Measurements from ENCODE around the gene ATN1.

Gene ATN1

DNA sequence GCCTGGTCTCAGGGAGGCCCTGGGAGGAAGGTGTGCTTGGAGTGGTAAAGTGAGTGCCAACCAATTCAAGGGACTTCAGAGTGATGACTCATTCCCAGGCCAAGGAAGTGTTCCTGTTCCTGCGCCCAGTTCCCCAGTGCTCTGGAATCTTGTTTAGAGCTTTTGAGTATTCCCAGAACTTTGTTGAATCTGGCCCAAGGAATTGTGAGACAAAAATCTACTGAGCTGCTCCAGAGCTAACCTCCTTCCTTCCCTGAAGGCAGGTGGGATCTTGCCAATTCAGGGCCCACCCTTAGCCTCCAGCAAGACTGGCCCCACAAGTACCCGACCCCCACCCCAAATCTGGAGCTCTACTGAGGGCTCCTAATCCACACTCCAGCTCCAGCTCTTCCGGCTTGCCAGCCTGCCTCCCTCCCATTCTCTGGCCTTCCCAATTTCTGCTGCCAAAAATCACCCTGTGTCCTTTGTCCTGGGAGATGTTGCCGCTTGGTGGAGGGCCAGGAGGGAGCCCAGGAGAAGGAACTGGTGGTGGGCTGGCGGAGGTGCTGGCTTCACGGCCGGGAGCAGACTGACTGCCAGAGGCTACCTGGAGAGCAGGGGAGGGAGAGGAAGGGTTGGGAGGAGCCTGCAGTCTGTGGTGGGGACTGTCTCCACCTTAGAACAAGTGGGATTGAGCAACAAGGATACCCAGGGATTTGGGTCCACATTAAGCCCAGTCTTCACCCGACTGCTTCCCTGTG lies 2.0 kb upstream of the ATN1 start:
- in situ Hi-C loops (cut with HindIII; ENCODE audit: low sequenced_read_pairs), result no loop called here

DNA sequence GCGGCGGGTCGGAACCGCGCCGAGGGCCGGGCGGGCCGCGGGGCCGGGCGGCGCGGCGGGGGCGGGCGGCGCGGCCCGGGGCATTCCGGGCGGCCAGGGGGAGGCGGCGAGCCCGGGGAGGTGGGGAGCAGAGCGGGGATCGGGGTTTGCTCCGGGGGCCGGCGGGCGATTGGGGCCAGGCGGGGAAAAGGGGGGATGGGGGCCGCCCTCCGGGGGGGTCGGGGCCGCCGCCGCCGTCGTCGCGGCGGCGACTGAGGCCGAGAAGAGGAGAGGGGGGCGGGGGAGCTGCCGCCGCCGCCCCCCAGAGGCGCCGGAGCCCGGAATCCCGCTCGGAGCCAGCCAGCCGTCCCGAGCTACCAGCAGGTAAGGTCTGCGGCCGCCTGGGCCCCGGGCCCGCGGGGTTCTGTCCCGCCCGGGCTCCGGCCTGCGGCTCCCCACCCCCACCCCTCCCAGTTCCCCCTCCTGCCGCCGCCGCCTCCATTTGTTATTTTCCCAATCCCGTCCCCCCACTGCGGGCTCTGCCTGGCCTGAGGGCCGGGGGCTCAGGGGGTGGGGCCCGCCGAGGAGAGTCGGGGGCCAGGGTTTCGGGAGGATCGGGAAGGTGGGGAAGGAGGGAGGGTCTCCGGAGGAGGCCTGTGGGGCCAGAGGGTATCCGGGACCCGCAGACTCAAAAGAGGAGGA lies 403 bp downstream of the ATN1 start:
- in situ Hi-C loops (cut with HindIII; ENCODE audit: low sequenced_read_pairs), result no loop called here

DNA sequence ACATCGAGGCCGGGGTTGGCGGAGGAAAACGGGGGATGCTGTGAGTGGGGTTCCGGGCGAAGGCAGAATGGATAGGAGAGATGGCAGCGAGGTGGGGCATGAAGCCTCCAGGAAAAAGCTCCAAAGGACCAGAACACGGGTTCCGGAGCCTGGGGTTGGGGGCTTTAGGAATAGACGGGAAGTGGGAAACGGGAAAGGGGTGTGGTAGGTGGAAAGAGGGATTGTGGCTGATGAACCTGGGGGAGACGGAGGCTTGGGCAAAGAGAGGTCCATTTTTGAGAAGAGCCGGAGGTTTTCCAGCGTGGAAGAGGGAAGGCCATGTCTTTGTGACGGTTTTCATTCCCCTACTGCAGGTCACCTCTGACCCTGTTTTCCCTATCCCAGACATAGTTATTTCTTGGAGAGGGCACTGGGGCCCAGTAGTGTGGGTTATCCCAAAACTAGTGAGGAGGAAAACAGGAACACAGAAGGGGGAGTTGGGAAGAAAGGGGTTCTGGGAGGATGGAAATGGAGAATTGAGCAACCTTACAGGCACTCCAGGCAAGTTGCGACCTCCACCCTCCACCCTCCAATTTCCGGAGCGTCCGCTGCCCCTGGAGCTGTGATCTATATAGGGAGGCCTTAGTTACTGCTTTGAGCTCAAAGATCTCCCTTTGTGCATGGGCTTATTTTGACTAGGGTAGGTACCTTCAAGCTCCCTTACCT lies 1.1 kb downstream of the ATN1 start:
- in situ Hi-C loops (cut with HindIII; ENCODE audit: low sequenced_read_pairs), result no loop called here

DNA sequence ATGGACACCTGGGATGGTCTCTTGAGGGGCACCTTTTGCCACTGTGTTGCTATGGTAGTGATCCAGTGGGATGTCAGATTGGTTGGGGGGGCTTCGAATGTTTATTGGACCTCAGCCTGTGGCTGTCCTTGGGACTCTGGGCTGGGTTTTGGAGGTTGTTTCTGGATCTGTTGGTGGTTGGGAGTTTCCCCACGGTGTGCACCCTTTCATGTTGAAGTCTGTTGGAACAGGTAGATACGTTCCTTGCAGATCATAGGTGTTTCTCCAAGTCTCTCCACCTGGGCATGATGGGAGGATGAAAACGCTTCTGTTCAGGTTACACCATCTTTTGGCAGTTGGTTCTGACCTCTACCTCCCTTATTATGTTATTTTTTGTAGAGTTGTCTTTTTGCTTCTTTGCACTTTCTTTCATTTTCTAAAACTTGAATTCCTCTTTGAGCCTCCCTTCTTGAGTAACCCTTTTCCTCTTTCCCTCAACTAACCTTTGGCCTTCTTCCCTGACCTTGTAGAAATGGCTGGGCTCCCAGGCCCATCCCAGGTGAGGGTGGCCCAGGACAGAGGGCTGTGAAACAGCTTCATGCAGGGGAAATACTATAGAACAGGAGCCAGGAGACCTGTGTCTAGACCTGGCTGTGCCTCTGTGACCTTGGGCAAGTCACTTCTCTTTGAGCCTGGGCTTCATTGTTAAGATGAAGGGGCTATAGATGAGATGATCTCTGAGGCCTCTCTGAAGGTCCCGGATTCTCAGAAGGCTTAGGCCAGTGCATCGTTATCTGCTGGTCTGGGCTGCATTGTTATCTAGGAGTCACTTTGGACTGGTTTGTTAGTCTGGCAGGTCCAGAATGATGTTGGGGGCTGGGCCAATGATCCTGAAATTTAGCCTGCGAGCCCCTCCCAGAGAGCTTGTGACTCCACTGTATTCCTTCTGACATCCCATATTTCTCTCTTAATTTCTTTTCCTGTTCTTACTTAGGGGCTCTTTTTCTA lies 2.0 kb downstream of the ATN1 start:
- in situ Hi-C loops (cut with HindIII; ENCODE audit: low sequenced_read_pairs), result no loop called here

DNA sequence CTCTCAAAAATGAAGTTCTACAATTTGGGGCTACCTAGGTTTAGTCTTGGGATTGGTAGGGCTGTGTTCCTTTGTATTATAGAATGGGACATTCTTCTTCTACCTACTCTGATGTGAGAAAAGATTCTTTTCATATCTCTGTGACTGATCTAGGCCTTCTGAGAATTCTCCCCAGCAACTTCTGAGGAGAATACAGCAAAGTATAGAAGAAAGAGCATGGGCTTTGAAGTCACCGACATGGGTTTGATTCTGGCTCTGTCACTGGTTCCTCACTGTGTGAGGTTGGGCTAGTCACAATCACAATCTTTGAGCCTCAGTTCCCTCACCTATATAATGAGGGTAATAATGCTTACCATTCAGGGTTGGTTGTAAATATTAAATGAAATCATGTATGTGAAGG lies 5.0 kb downstream of the ATN1 start:
- in situ Hi-C loops (cut with HindIII; ENCODE audit: low sequenced_read_pairs), result no loop called here

DNA sequence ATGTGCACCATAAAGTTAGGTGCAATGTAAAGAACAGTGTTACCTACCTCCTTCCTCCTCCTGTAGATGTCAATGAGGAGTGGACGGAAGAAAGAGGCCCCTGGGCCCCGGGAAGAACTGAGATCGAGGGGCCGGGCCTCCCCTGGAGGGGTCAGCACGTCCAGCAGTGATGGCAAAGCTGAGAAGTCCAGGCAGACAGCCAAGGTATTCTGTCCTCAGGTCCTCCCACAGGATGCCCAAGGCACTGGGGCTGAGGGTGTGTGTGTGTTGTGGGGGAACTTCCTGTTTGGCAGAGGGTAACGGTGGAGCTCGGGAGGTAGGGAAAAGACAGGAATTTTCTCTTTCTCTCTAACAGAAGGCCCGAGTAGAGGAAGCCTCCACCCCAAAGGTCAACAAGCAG lies 6.4 kb downstream of the ATN1 start:
- in situ Hi-C loops (cut with HindIII; ENCODE audit: low sequenced_read_pairs), result no loop called here

DNA sequence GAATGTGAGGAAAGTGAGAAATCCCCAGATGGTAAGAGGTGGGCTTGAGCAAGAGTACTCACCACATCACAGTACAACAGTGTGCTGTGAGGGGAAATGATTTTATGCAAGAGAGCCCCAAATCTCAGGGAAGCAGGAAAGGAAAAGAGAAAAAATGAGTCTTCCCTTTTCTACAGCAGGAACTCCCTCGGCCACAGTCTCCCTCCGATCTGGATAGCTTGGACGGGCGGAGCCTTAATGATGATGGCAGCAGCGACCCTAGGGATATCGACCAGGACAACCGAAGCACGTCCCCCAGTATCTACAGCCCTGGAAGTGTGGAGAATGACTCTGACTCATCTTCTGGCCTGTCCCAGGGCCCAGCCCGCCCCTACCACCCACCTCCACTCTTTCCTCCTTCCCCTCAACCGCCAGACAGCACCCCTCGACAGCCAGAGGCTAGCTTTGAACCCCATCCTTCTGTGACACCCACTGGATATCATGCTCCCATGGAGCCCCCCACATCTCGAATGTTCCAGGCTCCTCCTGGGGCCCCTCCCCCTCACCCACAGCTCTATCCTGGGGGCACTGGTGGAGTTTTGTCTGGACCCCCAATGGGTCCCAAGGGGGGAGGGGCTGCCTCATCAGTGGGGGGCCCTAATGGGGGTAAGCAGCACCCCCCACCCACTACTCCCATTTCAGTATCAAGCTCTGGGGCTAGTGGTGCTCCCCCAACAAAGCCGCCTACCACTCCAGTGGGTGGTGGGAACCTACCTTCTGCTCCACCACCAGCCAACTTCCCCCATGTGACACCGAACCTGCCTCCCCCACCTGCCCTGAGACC lies 7.8 kb downstream of the ATN1 start:
- in situ Hi-C loops (cut with HindIII; ENCODE audit: low sequenced_read_pairs), result no loop called here

DNA sequence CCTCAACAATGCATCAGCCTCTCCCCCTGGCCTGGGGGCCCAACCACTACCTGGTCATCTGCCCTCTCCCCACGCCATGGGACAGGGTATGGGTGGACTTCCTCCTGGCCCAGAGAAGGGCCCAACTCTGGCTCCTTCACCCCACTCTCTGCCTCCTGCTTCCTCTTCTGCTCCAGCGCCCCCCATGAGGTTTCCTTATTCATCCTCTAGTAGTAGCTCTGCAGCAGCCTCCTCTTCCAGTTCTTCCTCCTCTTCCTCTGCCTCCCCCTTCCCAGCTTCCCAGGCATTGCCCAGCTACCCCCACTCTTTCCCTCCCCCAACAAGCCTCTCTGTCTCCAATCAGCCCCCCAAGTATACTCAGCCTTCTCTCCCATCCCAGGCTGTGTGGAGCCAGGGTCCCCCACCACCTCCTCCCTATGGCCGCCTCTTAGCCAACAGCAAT lies 8.5 kb downstream of the ATN1 start:
- in situ Hi-C loops (cut with HindIII; ENCODE audit: low sequenced_read_pairs), result no loop called here

DNA sequence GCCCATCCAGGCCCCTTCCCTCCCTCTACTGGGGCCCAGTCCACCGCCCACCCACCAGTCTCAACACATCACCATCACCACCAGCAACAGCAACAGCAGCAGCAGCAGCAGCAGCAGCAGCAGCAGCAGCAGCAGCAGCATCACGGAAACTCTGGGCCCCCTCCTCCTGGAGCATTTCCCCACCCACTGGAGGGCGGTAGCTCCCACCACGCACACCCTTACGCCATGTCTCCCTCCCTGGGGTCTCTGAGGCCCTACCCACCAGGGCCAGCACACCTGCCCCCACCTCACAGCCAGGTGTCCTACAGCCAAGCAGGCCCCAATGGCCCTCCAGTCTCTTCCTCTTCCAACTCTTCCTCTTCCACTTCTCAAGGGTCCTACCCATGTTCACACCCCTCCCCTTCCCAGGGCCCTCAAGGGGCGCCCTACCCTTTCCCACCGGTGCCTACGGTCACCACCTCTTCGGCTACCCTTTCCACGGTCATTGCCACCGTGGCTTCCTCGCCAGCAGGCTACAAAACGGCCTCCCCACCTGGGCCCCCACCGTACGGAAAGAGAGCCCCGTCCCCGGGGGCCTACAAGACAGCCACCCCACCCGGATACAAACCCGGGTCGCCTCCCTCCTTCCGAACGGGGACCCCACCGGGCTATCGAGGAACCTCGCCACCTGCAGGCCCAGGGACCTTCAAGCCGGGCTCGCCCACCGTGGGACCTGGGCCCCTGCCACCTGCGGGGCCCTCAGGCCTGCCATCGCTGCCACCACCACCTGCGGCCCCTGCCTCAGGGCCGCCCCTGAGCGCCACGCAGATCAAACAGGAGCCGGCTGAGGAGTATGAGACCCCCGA lies 9.1 kb downstream of the ATN1 start:
- in situ Hi-C loops (cut with HindIII; ENCODE audit: low sequenced_read_pairs), result no loop called here

DNA sequence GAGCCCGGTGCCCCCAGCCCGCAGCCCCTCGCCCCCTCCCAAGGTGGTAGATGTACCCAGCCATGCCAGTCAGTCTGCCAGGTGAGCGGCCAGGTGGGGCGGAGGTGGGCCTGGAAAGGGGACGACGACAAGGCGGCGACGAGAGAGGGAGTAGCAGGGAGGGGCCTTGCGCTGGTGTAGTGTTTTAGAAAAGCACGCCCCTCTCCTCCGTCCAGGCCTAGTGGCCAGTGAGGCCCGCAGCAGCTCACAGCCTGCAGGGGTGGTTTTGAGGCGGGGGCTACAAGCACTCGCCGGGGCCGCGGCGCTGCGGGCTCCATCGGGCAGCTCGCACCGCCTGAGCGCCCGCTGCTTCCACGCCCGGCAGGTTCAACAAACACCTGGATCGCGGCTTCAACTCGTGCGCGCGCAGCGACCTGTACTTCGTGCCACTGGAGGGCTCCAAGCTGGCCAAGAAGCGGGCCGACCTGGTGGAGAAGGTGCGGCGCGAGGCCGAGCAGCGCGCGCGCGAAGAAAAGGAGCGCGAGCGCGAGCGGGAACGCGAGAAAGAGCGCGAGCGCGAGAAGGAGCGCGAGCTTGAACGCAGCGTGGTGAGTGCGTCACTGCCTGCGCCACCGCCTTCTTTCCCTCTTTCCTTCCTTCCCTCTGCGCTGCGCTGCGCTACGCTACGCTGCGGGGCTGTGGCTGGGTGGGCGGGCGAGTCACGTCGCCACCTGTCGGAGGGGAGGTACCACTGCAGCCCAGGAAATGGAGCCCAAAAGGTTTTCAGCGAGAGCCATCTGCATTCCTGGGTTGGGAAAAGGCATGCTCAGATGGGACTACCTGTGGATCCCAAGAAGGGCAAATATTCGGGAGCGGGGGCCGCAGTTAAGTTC lies 10.0 kb downstream of the ATN1 start:
- in situ Hi-C loops (cut with HindIII; ENCODE audit: low sequenced_read_pairs), result no loop called here

DNA sequence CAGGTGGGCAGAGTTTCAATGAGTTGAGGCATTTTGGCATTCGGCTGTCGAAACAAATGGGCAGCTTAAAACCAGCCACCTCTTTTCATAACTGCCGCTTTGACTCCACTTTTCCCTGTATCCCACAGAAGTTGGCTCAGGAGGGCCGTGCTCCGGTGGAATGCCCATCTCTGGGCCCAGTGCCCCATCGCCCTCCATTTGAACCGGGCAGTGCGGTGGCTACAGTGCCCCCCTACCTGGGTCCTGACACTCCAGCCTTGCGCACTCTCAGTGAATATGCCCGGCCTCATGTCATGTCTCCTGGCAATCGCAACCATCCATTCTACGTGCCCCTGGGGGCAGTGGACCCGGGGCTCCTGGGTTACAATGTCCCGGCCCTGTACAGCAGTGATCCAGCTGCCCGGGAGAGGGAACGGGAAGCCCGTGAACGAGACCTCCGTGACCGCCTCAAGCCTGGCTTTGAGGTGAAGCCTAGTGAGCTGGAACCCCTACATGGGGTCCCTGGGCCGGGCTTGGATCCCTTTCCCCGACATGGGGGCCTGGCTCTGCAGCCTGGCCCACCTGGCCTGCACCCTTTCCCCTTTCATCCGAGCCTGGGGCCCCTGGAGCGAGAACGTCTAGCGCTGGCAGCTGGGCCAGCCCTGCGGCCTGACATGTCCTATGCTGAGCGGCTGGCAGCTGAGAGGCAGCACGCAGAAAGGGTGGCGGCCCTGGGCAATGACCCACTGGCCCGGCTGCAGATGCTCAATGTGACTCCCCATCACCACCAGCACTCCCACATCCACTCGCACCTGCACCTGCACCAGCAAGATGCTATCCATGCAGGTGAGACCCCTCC lies 10.8 kb downstream of the ATN1 start:
- in situ Hi-C loops (cut with HindIII; ENCODE audit: low sequenced_read_pairs), result no loop called here

DNA sequence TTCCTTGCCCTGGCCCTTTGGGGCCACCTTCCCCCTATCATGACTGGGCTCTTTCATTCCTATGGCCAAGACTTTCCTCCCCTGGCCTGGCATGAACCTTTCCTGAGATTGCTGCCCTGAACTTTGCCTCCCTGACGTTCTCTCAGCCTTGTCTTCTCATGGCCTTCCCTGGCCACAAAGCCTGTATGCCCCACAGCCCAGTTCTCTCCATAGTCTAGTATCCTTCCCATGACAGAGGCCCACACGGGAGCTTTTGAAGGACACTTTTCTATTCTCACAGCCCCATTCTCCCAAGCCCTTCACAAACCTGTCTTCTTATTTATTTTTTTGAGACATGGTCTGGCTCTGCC lies 11.4 kb downstream of the ATN1 start:
- in situ Hi-C loops (cut with HindIII; ENCODE audit: low sequenced_read_pairs), result no loop called here

DNA sequence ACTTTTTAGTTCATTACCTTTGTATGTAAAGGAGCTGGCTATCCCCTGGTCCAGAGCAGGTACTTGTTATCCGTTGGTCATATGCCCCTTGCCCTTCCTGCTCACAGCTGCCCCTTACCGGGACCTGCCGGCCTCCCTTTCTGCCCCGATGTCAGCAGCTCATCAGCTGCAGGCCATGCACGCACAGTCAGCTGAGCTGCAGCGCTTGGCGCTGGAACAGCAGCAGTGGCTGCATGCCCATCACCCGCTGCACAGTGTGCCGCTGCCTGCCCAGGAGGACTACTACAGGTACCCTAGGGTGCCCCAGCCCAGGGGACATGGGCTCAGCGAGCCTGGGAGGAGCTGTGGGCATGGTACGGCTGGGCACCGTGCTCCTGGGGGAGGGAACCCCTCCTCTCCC lies 13.5 kb downstream of the ATN1 start:
- in situ Hi-C loops (cut with HindIII; ENCODE audit: low sequenced_read_pairs), result no loop called here

DNA sequence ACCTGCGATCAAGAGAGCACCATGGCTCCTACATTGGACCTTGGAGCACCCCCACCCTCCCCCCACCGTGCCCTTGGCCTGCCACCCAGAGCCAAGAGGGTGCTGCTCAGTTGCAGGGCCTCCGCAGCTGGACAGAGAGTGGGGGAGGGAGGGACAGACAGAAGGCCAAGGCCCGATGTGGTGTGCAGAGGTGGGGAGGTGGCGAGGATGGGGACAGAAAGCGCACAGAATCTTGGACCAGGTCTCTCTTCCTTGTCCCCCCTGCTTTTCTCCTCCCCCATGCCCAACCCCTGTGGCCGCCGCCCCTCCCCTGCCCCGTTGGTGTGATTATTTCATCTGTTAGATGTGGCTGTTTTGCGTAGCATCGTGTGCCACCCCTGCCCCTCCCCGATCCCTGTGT lies 14.0 kb downstream of the ATN1 start:
- in situ Hi-C loops (cut with HindIII; ENCODE audit: low sequenced_read_pairs), result no loop called here

DNA sequence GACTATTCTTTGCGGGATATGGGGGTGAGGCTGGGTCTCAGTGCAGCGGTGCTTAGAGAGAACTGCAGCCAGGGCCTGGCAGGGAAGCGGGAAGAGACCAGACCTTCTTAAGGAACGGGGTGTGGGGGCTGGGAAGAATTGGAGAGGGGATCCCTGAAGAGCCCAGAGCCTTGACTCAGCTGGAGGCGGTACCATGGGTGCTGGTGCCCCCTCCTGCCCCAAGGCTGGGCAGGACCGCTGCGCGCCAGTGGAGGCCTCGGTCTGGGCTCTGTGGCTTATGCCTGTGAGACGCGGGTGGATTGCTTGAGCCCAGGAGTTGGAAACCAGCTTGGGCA lies 14.5 kb downstream of the ATN1 start:
- in situ Hi-C loops (cut with HindIII; ENCODE audit: low sequenced_read_pairs), result no loop called here

DNA sequence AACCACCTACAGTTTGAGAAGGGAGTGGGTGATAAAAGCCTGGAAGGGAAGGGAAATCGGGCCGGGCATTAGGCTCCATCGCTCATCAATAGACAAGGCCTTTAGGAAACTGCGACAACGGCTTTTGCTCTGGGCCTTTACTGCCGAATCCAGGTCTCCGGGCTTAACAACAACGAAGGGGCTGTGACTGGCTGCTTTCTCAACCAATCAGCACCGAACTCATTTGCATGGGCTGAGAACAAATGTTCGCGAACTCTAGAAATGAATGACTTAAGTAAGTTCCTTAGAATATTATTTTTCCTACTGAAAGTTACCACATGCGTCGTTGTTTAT lies 15.6 kb downstream of the ATN1 start:
- in situ Hi-C loops (cut with HindIII; ENCODE audit: low sequenced_read_pairs), result no loop called here

DNA sequence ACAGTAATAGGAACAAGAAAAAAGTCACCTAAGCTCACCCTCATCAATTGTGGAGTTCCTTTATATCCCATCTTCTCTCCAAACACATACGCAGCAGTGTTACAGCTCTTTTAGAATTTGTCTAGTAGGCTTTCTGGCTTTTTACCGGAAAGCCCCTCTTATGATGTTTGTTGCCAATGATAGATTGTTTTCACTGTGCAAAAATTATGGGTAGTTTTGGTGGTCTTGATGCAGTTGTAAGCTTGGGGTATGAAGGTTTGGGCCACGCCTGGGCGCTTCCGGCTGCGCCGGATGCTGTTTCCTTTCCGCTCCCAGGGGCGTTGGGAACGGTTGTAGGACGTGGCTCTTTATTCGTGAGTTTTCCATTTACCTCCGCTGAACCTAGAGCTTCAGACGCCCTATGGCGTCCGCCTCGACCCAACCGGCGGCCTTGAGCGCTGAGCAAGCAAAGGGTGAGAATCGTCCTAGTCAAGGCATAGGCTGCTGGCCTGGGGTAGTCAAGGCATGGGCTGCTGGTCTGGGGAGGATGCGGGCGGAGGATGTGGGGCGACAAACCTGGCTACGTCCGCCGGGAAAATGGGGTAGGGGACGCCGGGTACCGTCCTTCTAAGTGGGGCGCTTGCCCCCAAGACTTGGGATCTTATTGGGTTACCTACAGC lies 16.1 kb downstream of the ATN1 start, which contains the start of the genes C12orf57 and RNU7-1:
C12orf57 (plus strand) TSS at position 301 of the 659 bp plus-strand sequence; CDS start at position 401, 100 bp downstream.
RNU7-1 (plus strand) TSS at position 95 of the 659 bp plus-strand sequence.
- in situ Hi-C loops (cut with HindIII; ENCODE audit: low sequenced_read_pairs), result no loop called here

Data from DLD1 (cell line).